Measurements from ENCODE around the gene EPHB1.

DNA sequence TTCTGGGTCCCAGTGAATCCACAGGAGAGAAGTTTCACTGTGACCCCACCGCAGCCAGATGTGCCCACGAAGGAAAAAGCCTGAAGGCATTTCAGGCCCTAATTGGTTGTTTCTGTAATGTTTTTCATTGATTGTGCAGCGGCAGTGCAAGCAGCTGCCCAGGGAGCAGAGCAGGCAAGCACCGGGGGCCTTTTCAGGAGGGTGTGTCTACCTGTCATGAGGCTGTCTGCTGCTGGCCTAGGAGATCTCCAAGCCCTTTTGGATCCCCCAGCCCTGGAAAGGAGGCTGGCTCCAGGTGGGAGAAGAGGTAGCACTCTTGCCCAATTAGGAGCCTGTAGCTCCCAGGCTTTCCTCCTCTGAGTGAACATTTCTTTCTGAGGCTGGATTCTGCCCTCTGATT lies 108.8 kb downstream of the EPHB1 start:
- TF ChIP-seq YY1 (IDR thresholded peaks at IDR 0.05; ENCODE audit: insufficient read depth, insufficient read length) (no peak), ZNF274 (IDR thresholded peaks at IDR 0.05; ENCODE audit: low read depth, low read length) (no peak)

Data from NT2/D1 (cell line).